Lower lobe of right lung (tissue), 2 donors: ENCODE results near the gene DGKI. TPM values are rescaled to one million over a fixed set of nuclear protein-coding genes. Genes with fewer than 3 reads are reported as not detected.
"Not testable (repeated sequence)": the region's sequence is repeated elsewhere in the genome, so short reads cannot be mapped to it uniquely, and the experiment has no call there.

Source experiments
- ATAC-seq, 2 donors: fragments of 200-7000 bp; cut with Tn5 transposase; one replicate each; pipeline ENCODE4 v1.9.1; 2020 to 2022; ENCODE audit warnings: mild to moderate bottlenecking in 2 of 2, moderate library complexity in 2 of 2
- DNase-seq: peaks from one replicate; pipeline ENCODE4 v3.0.0-alpha.2; 2020
- H3K27ac ChIP-seq: fragments of 200-600 bp; one replicate; pipeline ENCODE4 v1.8.0; 2022
- H3K27me3 ChIP-seq: fragments of 200-600 bp; one replicate; pipeline ENCODE4 v1.8.0; 2022; ENCODE audit warnings: low read depth
- H3K36me3 ChIP-seq: fragments of 200-600 bp; one replicate; pipeline ENCODE4 v1.8.0; 2022; ENCODE audit warnings: mild to moderate bottlenecking
- H3K4me1 ChIP-seq: fragments of 200-600 bp; one replicate; pipeline ENCODE4 v1.8.0; 2022
- H3K4me3 ChIP-seq: fragments of 200-600 bp; one replicate; pipeline ENCODE4 v1.8.0; 2022; ENCODE audit warnings: mild to moderate bottlenecking
- H3K9me3 ChIP-seq: fragments of 200-600 bp; one replicate; pipeline ENCODE4 v1.8.0; 2022
- CTCF ChIP-seq: fragments of 200-600 bp; IDR thresholded peaks from one replicate; pipeline ENCODE4 v1.8.0; 2022; ENCODE audit warnings: antibody characterized with exemption, mild to moderate bottlenecking
- intact Hi-C: fragments of 100-400 bp; cut with DNase I; formaldehyde crosslinking; loops from one replicate; pipeline ENCODE4 v1.11.0; 2022
- total RNA-seq: library from RNA; stranded (reverse); fragmentation: NEBNext Ultra II Directional; extraction: Animal tissue kit (Norgen Biotek cat#: 25700); gene quantifications from one replicate; pipeline ENCODE4 v1.2.1, GENCODE V29; 2021
- donor health status: DM: no; HTN: yes; CAD: no; lungs with severe emphysema.

The DGKI gene
- total RNA-seq, 1 donor from 2014 or later, result 0.09 TPM

DNA sequence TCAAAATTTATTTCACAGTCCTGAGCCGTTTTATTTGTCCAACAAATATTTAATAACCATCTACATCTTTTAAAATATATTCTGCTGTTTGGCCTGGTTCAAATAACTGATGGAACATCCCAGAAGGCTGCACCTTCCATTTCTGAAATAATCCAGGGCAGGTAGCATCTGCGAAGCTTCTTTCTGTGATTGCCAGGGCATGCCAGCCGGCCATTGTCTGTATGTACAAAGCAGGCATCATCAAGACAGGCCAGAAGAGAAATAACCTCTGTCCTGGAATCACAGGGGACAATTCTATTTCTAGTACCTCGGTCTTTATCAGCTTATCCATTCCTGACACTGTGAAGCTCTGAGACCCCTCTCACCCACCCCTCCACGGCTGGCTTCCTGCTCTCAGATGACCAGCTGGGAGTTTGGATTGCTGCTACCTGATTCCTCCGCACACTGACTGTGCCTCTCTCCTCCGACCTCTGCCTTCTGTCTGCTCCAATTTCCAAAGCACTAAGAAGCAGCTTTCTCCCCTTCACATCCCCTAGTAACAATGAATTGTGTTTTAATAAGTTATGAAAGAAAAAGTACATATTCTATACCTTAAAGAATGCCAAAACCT, 8.0 kb downstream of the DGKI start:
- Histone ChIP-seq H3K4me1 (no peaks in the 10 kb centered on the region), H3K36me3 (no peaks in the 10 kb centered on the region), H3K9me3 (peaks cover under 1% of the 10 kb centered on the region), H3K4me3 (no peak overlapping the region), H3K27me3 (peaks cover 1% of the 10 kb centered on the region), H3K27ac (no peak overlapping the region)
- DNase-seq, result no peak
- intact Hi-C loops, result no loop called here
- ATAC-seq, result no peak
- TF ChIP-seq CTCF, result no peak

DNA sequence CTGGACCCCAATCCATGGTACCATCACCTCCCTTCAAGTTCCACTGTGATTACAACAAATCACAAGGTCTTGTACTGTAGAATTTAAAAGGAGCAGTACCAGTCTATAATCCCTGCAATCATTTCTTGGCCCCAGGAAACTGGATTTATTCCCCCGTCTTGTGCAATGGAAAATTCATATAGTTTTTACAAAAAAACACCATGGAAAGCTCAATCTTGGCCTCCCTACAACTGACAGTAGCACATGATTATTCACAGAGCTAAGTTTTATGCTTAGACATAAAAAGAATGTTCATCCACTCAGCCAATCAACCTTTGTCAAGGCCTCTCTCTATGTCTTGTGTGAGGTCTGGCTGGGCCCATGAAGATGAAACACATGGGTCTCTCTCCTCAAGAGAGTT, 10.2 kb downstream of the DGKI start:
- intact Hi-C loops, result no loop called here
- Histone ChIP-seq H3K4me1 (no peaks in the 10 kb centered on the region), H3K4me3 (no peak overlapping the region), H3K9me3 (peaks cover 17% of the 10 kb centered on the region), H3K27me3 (no peaks in the 10 kb centered on the region), H3K27ac (no peak overlapping the region), H3K36me3 (no peaks in the 10 kb centered on the region)
- no peak for ATAC-seq
- no peak for DNase-seq
- TF ChIP-seq CTCF, result no peak

DNA sequence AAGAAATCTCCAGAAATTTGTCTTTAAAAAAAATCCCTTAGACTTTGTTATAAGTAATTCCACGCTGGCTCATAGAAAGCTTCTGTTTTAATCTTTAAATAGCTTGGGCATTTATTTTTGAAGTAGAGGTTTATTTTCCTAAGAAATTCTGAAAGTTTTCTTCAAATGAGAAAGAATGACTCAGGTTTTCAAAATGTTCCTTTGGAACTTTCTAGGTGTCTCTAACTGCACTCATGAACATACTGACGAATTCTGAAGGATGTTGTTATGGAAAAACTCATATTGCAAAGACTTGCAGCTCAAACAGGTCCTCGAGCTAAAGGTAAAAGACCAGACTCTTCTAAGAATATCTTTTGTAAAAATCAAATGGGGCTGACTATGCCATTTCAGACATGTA, 10.7 kb downstream of the DGKI start:
- intact Hi-C loops, result no loop called here
- Histone ChIP-seq H3K9me3 (peaks cover 17% of the 10 kb centered on the region), H3K27me3 (no peaks in the 10 kb centered on the region), H3K4me1 (no peaks in the 10 kb centered on the region), H3K36me3 (no peaks in the 10 kb centered on the region), H3K27ac (no peak overlapping the region), H3K4me3 (no peak overlapping the region)
- no peak for TF ChIP-seq CTCF
- no peak for ATAC-seq
- no peak for DNase-seq

DNA sequence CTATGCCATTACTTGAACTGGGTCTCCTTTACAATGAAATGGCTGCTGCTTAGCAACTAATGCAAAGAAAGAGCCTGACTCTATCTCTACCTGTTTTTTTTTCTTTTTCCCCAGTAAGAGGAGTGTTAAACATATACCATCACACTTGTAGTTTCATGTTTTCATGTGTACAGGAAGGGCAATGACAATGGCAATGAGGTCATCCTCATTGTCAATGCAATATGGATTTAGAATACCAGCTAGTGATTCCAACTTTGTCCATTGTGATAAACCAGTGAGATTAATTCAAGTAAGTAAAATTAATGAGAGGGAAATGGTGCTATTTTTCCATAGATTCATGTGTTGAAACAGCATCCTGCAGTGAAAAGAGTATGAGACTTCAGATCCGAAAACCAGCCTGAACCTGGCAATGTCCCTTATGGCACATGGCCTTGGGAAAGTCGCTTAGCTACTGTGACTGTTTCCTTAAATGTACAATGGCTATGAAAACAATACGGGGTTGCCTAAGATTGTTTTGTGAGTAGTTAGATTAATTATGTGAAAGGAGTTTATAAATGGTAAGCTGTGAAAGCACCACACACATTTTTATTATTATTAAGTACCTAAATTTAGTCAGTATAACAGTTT, 11.2 kb downstream of the DGKI start:
- intact Hi-C loops, result no loop called here

DNA sequence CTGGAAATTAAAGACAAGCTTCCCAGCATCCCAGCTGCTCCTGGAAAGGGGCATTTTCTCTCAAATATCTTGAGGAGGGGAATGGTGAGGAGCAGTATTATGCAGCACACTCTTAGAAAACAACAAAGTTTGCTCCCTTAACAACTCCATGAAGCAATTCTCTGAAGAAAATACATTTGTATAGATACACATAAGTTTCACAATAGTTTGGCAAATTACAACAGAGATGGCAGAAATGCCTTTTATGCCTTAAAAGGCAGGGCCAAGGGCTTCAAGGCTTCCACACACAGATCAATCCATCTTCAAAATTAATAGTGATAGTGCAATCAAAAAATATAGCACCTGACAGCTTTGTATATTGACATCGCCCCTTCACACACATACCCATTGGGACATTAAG, 12.2 kb downstream of the DGKI start:
- no peak for DNase-seq
- Histone ChIP-seq H3K27me3 (no peaks in the 10 kb centered on the region), H3K4me3 (no peak overlapping the region), H3K36me3 (no peaks in the 10 kb centered on the region), H3K9me3 (peaks cover 17% of the 10 kb centered on the region), H3K4me1 (no peaks in the 10 kb centered on the region), H3K27ac (no peak overlapping the region)
- intact Hi-C loops, result no loop called here
- TF ChIP-seq CTCF, result no peak
- no peak for ATAC-seq

More for the DNA sequence above, 11.2 kb downstream of the DGKI start:
- DNase-seq (no peak), ATAC-seq (no peak)
- TF ChIP-seq CTCF, result no peak
- H3K27ac ChIP-seq, result no peak overlapping the region
- H3K4me3 ChIP-seq, result no peak overlapping the region
- H3K27me3 ChIP-seq, result no peaks in the 10 kb centered on the region
- H3K9me3 ChIP-seq, result peaks cover 17% of the 10 kb centered on the region
- no peaks in the 10 kb centered on the region for H3K36me3 ChIP-seq
- H3K4me1 ChIP-seq, result no peaks in the 10 kb centered on the region

DNA sequence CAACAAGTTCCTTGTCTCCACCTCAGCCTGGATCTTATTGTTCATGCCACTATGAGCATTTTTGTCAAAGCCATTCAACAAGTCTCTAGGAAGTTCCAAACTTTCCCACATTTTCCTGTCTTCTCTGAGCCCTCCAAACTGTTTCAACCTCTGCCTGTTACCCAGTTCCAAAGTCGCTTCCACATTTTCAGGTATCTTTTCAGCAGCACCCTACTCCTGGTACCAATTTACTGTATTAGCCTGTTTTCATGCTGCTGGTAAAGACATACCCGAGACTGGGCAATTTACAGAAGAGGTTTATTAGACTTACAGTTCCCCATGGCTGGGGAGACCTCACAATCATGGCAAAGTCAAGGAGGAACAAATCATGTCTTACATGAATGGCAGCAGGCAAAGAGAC, 13.8 kb downstream of the DGKI start:
- H3K27ac ChIP-seq, H3K4me3 ChIP-seq, intact Hi-C loops, H3K27me3 ChIP-seq, H3K36me3 ChIP-seq, DNase-seq, ATAC-seq, H3K4me1 ChIP-seq: not testable (repeated sequence)
- H3K9me3 ChIP-seq, result peaks cover 17% of the 10 kb centered on the region
